OCI-LY7 (cell line): ENCODE results near the gene GBGT1.

Experiments
- CTCF ChIP-seq: fragments of 200-600 bp; sonication (generic); conservative IDR thresholded peaks from 2 replicates; pipeline ENCODE4 v1.5.1; 2014; ENCODE audit warnings: mild to moderate bottlenecking, antibody characterized with exemption, low read length, moderate library complexity, mixed read lengths
- EZH2phosphoT487 ChIP-seq: fragments of 200-600 bp; sonication (generic); IDR thresholded peaks from 2 replicates; pipeline ENCODE4 v1.6.1; 2018; ENCODE audit warnings: low read depth, borderline replicate concordance, mild to moderate bottlenecking, mixed run types, antibody characterized with exemption, low read length, moderate library complexity, mixed read lengths

- TF ChIP-seq CTCF (no peak), EZH2phosphoT487 (no peak)
Observed at GRCh38 chr9:133144904-133145851, 18.5 kb downstream of the GBGT1 start.
